Panc1 (cell line): ENCODE data around the gene HCFC1R1.

Source experiments
- CTCF ChIP-seq: fragments of 450-650 bp; IDR thresholded peaks from 2 replicates; pipeline ENCODE4 v1.5.1; 2017; ENCODE audit warnings: mild to moderate bottlenecking
- POLR2AphosphoS5 ChIP-seq: IDR thresholded peaks from 2 replicates; pipeline ENCODE4 v1.6.1; 2012; ENCODE audit warnings: mild to moderate bottlenecking, low read depth, low read length, moderate library complexity
- REST ChIP-seq, 2 experiments: IDR thresholded peaks; 2 replicates each; pipeline ENCODE4 v1.6.1; 2011 to 2012; ENCODE audit warnings: low read depth in 2 of 2, control low read depth in 1 of 2, low read length in 1 of 2, mild to moderate bottlenecking in 1 of 2, moderate library complexity in 1 of 2; ENCODE audit not compliant: insufficient read depth in 1 of 2
- SIN3A ChIP-seq: IDR thresholded peaks from 2 replicates; pipeline ENCODE4 v1.6.1; 2012; ENCODE audit warnings: low read depth, mild to moderate bottlenecking, low read length, moderate library complexity, borderline replicate concordance; ENCODE audit not compliant: insufficient read depth
- TCF7L2 ChIP-seq: IDR thresholded peaks from 2 replicates; pipeline ENCODE4 v1.6.1; 2011; ENCODE audit warnings: mild to moderate bottlenecking, low read depth, low read length, inconsistent platforms

- no peak for TF ChIP-seq SIN3A
- TF ChIP-seq CTCF, result no peak
- TF ChIP-seq TCF7L2, result no peak
- TF ChIP-seq REST (IDR thresholded peaks at IDR 0.05; ENCODE audit: insufficient read depth in 1 of 2, low read depth in 2 of 2, low read length in 1 of 2), result no peak
- TF ChIP-seq POLR2AphosphoS5, result no peak
Measured at GRCh38 chr16:3050487-3050886, 26.7 kb upstream of the HCFC1R1 start.
